Muscle of arm (tissue), 14 donors: ENCODE results near the gene B4GALT7. TPM values are rescaled to one million over a fixed set of nuclear protein-coding genes. Genes with fewer than 3 reads are reported as not detected.
"Not testable (repeated sequence)": the region's sequence is repeated elsewhere in the genome, so short reads cannot be mapped to it uniquely, and the experiment has no call there.

Experiments used
- DNase-seq: peaks from one replicate; pipeline ENCODE4 v3.0.0-alpha.2; 2013
- long read RNA-seq, 11 donors: transcript quantifications; one replicate each; lab custom pipeline, GENCODE V29; 2026
- polyA plus RNA-seq, 12 donors: library from polyadenylated mRNA; unstranded; fragments of 120-200 nt; gene quantifications; one replicate each; pipeline ENCODE4 v1.2.1, GENCODE V29; 2013; ENCODE audit not compliant: insufficient read length in 12 of 12

The B4GALT7 gene
- polyA plus RNA-seq = 10 to 100 TPM in 11 of 12 donors, not detected in 1; 15.0 to 21.3 (median 18.4) TPM
- long read RNA-seq, donor 1, transcript B4GALT7-201 (6 exons, 1,747 nt) = major isoform, 11 of 12 reads
- long read RNA-seq, donor 1, partial matches to known transcripts = 0 of 12 reads
- long read RNA-seq, donor 1, other reads (novel, unspliced or antisense) = 0 of 12 reads
- long read RNA-seq, donor 2, transcript B4GALT7-201 (6 exons, 1,747 nt) = major isoform, 10 of 10 reads
- long read RNA-seq, donor 2, partial matches to known transcripts = 0 of 10 reads
- long read RNA-seq, donor 2, other reads (novel, unspliced or antisense) = 0 of 10 reads
- long read RNA-seq, donor 3, transcript B4GALT7-201 (6 exons, 1,747 nt) = major isoform, 5 of 5 reads
- long read RNA-seq, donor 3, partial matches to known transcripts = 0 of 5 reads
- long read RNA-seq, donor 3, other reads (novel, unspliced or antisense) = 0 of 5 reads
- long read RNA-seq, donor 4, transcript B4GALT7-201 (6 exons, 1,747 nt) = major isoform, 8 of 8 reads
- long read RNA-seq, donor 4, partial matches to known transcripts = 0 of 8 reads
- long read RNA-seq, donor 4, other reads (novel, unspliced or antisense) = 0 of 8 reads
- long read RNA-seq, donor 5, transcript B4GALT7-201 (6 exons, 1,747 nt) = major isoform, 17 of 18 reads
- long read RNA-seq, donor 5, partial matches to known transcripts = 0 of 18 reads
- long read RNA-seq, donor 5, other reads (novel, unspliced or antisense) = 0 of 18 reads
- long read RNA-seq, donor 6, partial matches to known transcripts = 0 of 3 reads
- long read RNA-seq, donor 6, other reads (novel, unspliced or antisense) = 0 of 3 reads
- long read RNA-seq, donor 7, partial matches to known transcripts = 0 of 3 reads
- long read RNA-seq, donor 7, other reads (novel, unspliced or antisense) = 0 of 3 reads
- long read RNA-seq, donor 8, partial matches to known transcripts = 16 of 21 reads
- long read RNA-seq, donor 8, other reads (novel, unspliced or antisense) = 0 of 21 reads
- long read RNA-seq, donor 9, partial matches to known transcripts = 0 of 5 reads
- long read RNA-seq, donor 9, other reads (novel, unspliced or antisense) = 0 of 5 reads
- long read RNA-seq, donor 10, transcript B4GALT7-201 (6 exons, 1,747 nt) = major isoform, 8 of 10 reads
- long read RNA-seq, donor 10, partial matches to known transcripts = 0 of 10 reads
- long read RNA-seq, donor 10, other reads (novel, unspliced or antisense) = 0 of 10 reads
- long read RNA-seq, donor 11, transcript B4GALT7-201 (6 exons, 1,747 nt) = major isoform, 8 of 9 reads
- long read RNA-seq, donor 11, partial matches to known transcripts = 0 of 9 reads
- long read RNA-seq, donor 11, other reads (novel, unspliced or antisense) = 0 of 9 reads

- DNase-seq = peak; percentile 78
These were observed at the start of gene B4GALT7 for GRCh38 chr5:177599731-177600507. TSS of gene B4GALT7 (plus strand) at chr5:177600132. CDS start at chr5:177600211, 79 bp downstream.

DNA sequence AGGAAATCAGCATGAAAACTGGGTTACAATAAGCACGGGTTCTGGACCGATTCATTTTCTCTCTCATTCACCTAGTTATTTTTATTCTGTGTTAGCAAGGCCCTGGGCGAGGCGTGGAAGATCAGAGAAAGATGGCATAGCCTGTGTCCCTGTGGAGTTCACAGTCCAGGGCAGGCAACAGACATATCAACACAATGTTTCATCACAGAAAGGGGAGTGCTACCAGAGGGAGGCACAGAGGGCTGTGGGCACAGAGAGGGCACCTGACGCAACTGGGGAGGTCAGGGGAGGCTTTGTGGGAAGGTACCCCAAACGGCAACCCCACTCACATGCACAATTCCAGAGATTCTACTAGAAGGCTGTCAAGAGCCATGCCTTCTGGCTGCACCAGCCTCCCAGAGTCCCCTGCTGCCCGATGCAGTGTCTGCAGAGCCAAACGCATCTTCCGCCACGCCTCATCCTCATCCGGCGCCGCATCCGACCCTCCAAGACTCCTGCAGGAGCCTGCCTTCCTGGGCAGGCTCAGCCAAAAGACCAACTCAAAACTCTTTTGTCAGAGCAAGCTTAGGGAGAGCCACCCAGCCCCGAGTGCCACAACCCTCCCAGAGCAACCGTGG is 47.0 kb upstream of the B4GALT7 start:
- no peak for DNase-seq

- DNase-seq = peak; percentile 20
These were observed 46.1 kb upstream of the B4GALT7 start for GRCh38 chr5:177553671-177554429.

GRCh38 chr5:177554474-177555111 is 45.3 kb upstream of the B4GALT7 start, which contains the start of gene FAM193B:
TSS of gene FAM193B (minus strand) at chr5:177554563. CDS start at chr5:177554458, 105 bp downstream.
- peak; percentile 92 for DNase-seq

DNA sequence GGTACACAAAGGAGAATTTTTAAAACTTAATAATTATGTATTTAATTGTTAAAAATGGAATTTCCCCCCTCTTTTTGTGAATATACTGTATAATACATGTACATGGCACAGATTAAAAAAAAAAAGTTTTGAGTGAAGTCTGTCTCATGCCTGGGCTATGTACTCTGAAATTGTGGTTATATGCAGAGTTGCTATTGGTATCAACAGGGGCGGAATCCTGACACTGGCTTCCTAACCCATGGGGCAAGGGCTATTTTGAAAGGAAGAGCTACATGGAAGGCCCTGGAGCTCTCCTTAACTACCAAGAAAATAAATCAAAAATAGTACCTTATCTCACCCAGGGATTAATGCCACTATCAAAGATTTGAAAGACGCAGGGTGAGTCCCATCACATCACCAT is 44.7 kb upstream of the B4GALT7 start:
- DNase-seq = no peak

DNA sequence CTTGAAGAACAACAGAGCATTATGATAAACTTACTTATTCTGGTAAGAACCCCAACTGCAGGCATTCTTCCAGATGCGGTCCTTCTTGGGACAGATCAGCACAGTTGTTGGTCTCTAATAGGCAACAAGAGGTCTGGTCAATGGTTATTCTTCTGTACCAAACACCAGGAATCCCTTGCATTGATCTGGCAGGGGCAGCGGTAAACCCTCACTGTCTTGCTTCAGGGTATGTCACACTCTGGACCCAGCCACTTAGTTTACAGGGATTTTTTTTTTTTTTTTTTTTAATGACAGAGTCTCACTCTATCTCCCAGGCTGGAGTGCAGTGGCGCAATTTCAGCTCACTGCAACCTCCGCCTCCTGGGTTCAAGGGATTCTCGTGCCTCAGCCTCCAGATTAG is 44.3 kb upstream of the B4GALT7 start:
- no peak for DNase-seq

GRCh38 chr5:177557041-177557647 is 42.8 kb upstream of the B4GALT7 start:
- no peak for DNase-seq

GRCh38 chr5:177557796-177558195 is 42.1 kb upstream of the B4GALT7 start:
- no peak for DNase-seq

DNA sequence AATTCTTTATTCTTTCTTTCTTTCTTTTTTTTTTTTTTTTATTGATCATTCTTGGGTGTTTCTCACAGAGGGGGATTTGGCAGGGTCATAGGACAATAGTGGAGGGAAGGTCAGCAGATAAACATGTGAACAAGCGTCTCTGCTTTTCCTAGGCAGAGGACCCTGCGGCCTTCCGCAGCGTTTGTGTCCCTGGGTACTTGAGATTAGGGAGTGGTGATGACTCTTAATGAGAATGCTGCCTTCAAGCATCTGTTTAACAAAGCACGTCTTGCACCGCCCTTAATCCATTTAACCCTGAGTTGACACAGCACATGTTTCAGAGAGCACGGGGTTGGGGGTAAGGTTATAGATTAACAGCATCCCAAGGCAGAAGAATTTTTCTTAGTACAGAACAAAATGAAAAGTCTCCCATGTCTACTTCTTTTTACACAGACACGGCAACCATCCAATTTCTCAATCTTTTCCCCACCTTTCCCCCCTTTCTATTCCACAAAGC is 40.4 kb upstream of the B4GALT7 start:
- DNase-seq = not testable (repeated sequence)

GRCh38 chr5:177565046-177565445 is 34.9 kb upstream of the B4GALT7 start:
- DNase-seq = no peak

DNA sequence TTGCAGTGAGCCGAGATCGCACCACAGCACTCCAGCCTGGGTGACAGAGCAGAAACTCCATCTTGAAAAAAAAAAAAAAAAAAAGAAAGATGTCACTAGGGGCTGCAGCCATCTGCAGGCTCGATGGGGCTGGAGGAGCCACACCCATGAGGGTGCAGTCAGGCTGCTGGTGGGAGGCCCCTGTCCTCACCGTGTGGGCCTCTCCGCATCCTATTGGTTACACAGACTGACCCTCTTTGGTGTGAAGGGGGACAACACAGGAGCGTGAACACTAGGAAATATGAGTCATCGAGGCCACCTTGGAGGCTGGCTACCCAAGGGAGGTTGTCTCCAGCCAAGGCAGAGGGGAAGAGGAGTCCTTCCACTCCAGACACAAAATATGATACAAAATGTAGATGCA is 31.6 kb upstream of the B4GALT7 start:
- DNase-seq = no peak

- no peak for DNase-seq
These were observed 30.0 kb upstream of the B4GALT7 start for GRCh38 chr5:177569894-177570293.

DNA sequence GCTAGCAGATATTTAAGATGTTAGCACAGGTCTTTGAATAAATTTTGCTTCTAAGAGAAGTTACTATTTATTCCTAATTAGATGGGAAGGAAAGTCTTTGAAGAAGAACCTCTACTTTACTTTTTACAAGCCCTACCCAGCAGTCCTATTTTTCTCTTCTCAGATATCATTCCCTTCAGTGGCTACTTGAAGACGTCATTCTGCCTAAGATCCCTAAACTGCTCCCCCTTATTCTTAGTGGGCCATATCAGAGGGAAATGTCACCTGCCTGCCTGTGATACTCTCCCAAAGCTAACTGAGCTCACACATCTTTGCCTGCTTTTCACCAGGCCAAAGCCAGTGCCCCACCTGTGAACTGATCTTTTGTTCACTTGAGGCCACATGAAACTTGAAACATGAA is 24.4 kb upstream of the B4GALT7 start:
- no peak for DNase-seq

GRCh38 chr5:177576169-177576568 is 23.8 kb upstream of the B4GALT7 start:
- DNase-seq = no peak

- DNase-seq = no peak
These were observed 21.6 kb upstream of the B4GALT7 start for GRCh38 chr5:177578316-177578715.

- DNase-seq = no peak
These were observed 11.5 kb upstream of the B4GALT7 start for GRCh38 chr5:177588413-177588909.

GRCh38 chr5:177590406-177590805 is 9.5 kb upstream of the B4GALT7 start:
- no peak for DNase-seq

GRCh38 chr5:177591690-177592009 is 8.3 kb upstream of the B4GALT7 start:
- DNase-seq = no peak
